ENCODE measurements around the gene ZCCHC2. TPM values are rescaled to one million over a fixed set of nuclear protein-coding genes. Genes with fewer than 3 reads are reported as not detected.

The ZCCHC2 gene
- total RNA-seq, 2 donors from 2014 or later = 45.4 to 50.4 TPM

- Mint-ChIP-seq H3K4me1 (no peaks in the 10 kb centered on the region), H3K27me3 (peaks cover 19% of the 10 kb centered on the region), H3K27ac (no peak overlapping the region), H3K9me3 (no peaks in the 10 kb centered on the region), H3K4me3 (no peak overlapping the region), H3K36me3 (ENCODE audit: low read depth) (no peaks in the 10 kb centered on the region)
- ATAC-seq (replicated peaks) = no peak
Measured at GRCh38 chr18:62610701-62611411, 88.0 kb downstream of the ZCCHC2 start.

- Mint-ChIP-seq H3K9me3 (no peaks in the 10 kb centered on the region), H3K4me3 (no peak overlapping the region), H3K4me1 (no peaks in the 10 kb centered on the region), H3K27ac (no peak overlapping the region), H3K27me3 (peaks cover 26% of the 10 kb centered on the region), H3K36me3 (ENCODE audit: low read depth) (no peaks in the 10 kb centered on the region)
- ATAC-seq (replicated peaks) = no peak
Measured at GRCh38 chr18:62611453-62612288, 88.8 kb downstream of the ZCCHC2 start.

- Mint-ChIP-seq H3K4me1 (no peaks in the 10 kb centered on the region), H3K27me3 (peaks cover 27% of the 10 kb centered on the region), H3K4me3 (no peak overlapping the region), H3K27ac (no peak overlapping the region), H3K9me3 (no peaks in the 10 kb centered on the region), H3K36me3 (ENCODE audit: low read depth) (no peaks in the 10 kb centered on the region)
- ATAC-seq (replicated peaks) = no peak
Measured at GRCh38 chr18:62612289-62612645, 89.4 kb downstream of the ZCCHC2 start.

GRCh38 chr18:62612776-62613175 lies 90.0 kb downstream of the ZCCHC2 start:
- ATAC-seq (replicated peaks) = no peak

DNA sequence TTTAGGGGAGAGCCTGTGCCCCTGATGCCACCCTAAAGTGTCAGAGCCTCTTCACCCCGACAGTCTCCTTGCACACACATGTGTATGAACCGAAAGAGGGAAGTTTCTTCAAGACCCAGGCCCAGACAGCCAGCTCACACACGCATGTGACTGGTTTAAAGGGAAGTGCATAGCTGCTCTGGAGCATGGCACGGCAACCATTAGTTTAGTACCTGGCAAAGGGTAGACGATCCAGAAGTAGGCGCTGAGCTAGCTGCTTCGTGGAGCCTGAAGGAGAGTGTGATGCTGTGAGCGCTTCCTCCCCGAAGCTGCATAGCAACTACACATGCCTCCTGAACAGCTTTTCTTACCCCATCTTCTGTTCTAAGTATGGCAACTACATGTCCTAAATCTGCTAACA lies 91.7 kb downstream of the ZCCHC2 start:
- ATAC-seq (replicated peaks) = no peak
- no peaks in the 10 kb centered on the region for H3K9me3 Mint-ChIP-seq
- H3K27me3 Mint-ChIP-seq = peaks cover 31% of the 10 kb centered on the region
- no peaks in the 10 kb centered on the region for H3K4me1 Mint-ChIP-seq
- no peaks in the 10 kb centered on the region for H3K36me3 Mint-ChIP-seq (ENCODE audit: low read depth)
- no peak overlapping the region for H3K4me3 Mint-ChIP-seq
- H3K27ac Mint-ChIP-seq = no peak overlapping the region

More at GRCh38 chr18:62612776-62613175, 90.0 kb downstream of the ZCCHC2 start:
- H3K4me3 Mint-ChIP-seq = no peak overlapping the region
- H3K36me3 Mint-ChIP-seq (ENCODE audit: low read depth) = no peaks in the 10 kb centered on the region
- no peaks in the 10 kb centered on the region for H3K9me3 Mint-ChIP-seq
- peaks cover 29% of the 10 kb centered on the region for H3K27me3 Mint-ChIP-seq
- no peak overlapping the region for H3K27ac Mint-ChIP-seq
- no peaks in the 10 kb centered on the region for H3K4me1 Mint-ChIP-seq

- H3K4me3 Mint-ChIP-seq = no peak overlapping the region
- no peaks in the 10 kb centered on the region for H3K36me3 Mint-ChIP-seq (ENCODE audit: low read depth)
- no peak for ATAC-seq (replicated peaks)
- no peaks in the 10 kb centered on the region for H3K4me1 Mint-ChIP-seq
- H3K27ac Mint-ChIP-seq = no peak overlapping the region
- H3K27me3 Mint-ChIP-seq = peaks cover 28% of the 10 kb centered on the region
- no peaks in the 10 kb centered on the region for H3K9me3 Mint-ChIP-seq
Measured at GRCh38 chr18:62616331-62616805, 93.5 kb downstream of the ZCCHC2 start.

DNA sequence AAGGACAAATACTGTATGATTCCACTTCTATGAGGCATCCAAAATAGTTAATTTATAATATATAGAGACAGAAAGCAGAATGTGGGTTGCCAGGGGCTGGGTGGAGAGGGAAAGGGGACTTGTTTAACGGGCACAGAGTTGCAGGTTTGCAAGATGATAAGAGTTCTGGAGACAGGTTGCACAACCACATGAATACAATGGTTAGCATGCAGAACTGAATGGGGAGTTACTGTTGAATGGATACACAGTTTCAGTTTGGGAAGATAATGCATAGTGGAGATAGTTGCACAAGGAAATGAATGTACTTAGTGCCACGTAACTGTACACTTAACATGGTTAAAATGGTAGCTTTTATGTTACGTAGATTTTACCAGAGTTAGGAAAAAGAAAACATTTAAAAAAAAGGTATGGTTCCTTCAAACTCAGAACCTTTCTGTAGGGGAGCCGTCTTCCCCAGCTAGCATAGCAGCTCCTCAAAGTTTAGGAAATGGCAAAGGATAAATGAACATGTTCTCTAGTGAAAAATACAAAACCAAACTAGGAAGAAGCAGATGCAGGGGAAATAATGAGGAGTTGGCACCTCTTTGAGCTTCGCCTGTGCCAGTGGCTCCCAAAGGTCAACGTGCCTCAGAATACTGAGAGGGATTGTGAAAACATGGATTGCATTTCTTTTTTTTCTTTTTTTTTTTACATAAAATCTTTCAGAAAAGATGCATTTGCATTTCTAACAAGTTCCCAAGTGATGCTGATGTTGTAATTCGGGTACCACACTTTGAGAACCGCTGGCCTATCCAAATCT lies 95.2 kb downstream of the ZCCHC2 start:
- Mint-ChIP-seq H3K4me1 (no peaks in the 10 kb centered on the region), H3K27ac (no peak overlapping the region), H3K9me3 (no peaks in the 10 kb centered on the region), H3K27me3 (peaks cover 22% of the 10 kb centered on the region), H3K4me3 (no peak overlapping the region), H3K36me3 (ENCODE audit: low read depth) (no peaks in the 10 kb centered on the region)
- ATAC-seq (replicated peaks) = no peak

DNA sequence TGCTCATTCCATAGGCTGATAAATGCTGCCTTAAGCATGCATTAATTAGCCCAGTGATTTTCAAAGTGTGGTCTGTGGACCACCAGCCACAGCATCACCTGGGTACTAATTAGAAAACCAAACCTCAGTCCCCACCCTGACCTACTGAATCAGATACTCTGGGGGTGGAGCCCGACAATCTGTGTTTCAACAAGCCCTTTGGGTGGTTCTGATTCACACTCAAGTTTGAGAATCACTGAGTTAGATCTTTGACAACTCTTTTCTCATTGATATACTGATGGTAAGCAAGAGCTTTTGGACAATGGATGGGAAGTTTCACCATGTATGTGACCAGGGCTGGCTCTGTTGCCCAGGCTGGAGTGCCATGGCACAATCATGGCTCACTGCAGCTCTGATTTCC lies 95.9 kb downstream of the ZCCHC2 start:
- Mint-ChIP-seq H3K9me3 (no peaks in the 10 kb centered on the region), H3K4me1 (no peaks in the 10 kb centered on the region), H3K27ac (no peak overlapping the region), H3K36me3 (ENCODE audit: low read depth) (no peaks in the 10 kb centered on the region), H3K4me3 (no peak overlapping the region), H3K27me3 (peaks cover 18% of the 10 kb centered on the region)
- ATAC-seq (replicated peaks) = no peak

- H3K4me1 Mint-ChIP-seq = no peaks in the 10 kb centered on the region
- H3K9me3 Mint-ChIP-seq = no peaks in the 10 kb centered on the region
- no peak for ATAC-seq (replicated peaks)
- H3K27ac Mint-ChIP-seq = no peak overlapping the region
- no peaks in the 10 kb centered on the region for H3K36me3 Mint-ChIP-seq (ENCODE audit: low read depth)
- H3K4me3 Mint-ChIP-seq = no peak overlapping the region
- peaks cover 10% of the 10 kb centered on the region for H3K27me3 Mint-ChIP-seq
Measured at GRCh38 chr18:62621546-62621945, 98.7 kb downstream of the ZCCHC2 start.

DNA sequence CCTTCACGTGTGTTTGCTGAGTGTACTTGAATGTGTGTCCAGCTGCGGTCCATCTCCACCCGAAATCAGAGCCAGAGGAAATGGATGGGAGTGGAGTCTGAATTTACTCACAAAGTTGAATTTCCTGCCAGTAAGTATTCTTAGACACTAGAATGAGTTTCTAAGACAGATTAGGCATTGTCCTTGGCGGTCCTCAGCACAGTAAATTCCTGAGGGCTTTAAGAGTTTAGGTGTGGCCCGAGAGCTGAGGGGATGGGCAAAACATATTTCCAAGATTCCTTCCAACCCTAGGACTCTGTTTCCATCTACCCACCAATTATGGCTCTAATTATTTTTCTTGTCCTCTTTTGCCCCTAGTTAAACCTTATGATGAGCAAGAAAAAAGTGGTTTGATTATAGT lies 102.2 kb downstream of the ZCCHC2 start:
- no peaks in the 10 kb centered on the region for H3K4me1 Mint-ChIP-seq
- no peak overlapping the region for H3K4me3 Mint-ChIP-seq
- peaks cover 3% of the 10 kb centered on the region for H3K27me3 Mint-ChIP-seq
- no peaks in the 10 kb centered on the region for H3K36me3 Mint-ChIP-seq (ENCODE audit: low read depth)
- H3K27ac Mint-ChIP-seq = no peak overlapping the region
- ATAC-seq (replicated peaks) = no peak
- no peaks in the 10 kb centered on the region for H3K9me3 Mint-ChIP-seq

Other genes with a start within 250 kb of the ZCCHC2 start
- 10 to 100 TPM; 26.8 to 41.9 TPM for gene TNFRSF11A, start 197.7 kb upstream of the ZCCHC2 start, total RNA-seq
- 10 to 100 TPM; 12.1 to 13.7 TPM for gene PHLPP1, start 192.5 kb downstream of the ZCCHC2 start, total RNA-seq